ENCODE measurements around the gene GPBP1L1.
"Not testable (repeated sequence)": the region's sequence is repeated elsewhere in the genome, so short reads cannot be mapped to it uniquely, and the experiment has no call there.

The GPBP1L1 gene

GRCh38 chr1:45686288-45687013 lies at the start of gene GPBP1L1:
GPBP1L1 (minus strand) TSS chr1:45686533; CDS start chr1:45659087, 27,446 bp downstream.
- DNase-seq, result peak; percentile 97
- in situ Hi-C loops (cut with MboI; ENCODE audit: low pct_unique_long_range_greater_than_20kb, low sequenced_read_pairs), result no loop called here

- no peak for DNase-seq
- in situ Hi-C loops (cut with MboI; ENCODE audit: low pct_unique_long_range_greater_than_20kb, low sequenced_read_pairs), result no loop called here
These were observed 44.5 kb upstream of the GPBP1L1 start for GRCh38 chr1:45730780-45731319.

- DNase-seq, result peak; percentile 9
- in situ Hi-C loops (cut with MboI; ENCODE audit: low pct_unique_long_range_greater_than_20kb, low sequenced_read_pairs), result no loop called here
These were observed 43.9 kb upstream of the GPBP1L1 start for GRCh38 chr1:45730075-45730779.

- DNase-seq; in situ Hi-C loops (cut with MboI; ENCODE audit: low pct_unique_long_range_greater_than_20kb, low sequenced_read_pairs): not testable (repeated sequence)
These were observed 39.7 kb upstream of the GPBP1L1 start for GRCh38 chr1:45726007-45726406.

GRCh38 chr1:45723248-45723930 lies 37.1 kb upstream of the GPBP1L1 start:
- in situ Hi-C loops (cut with MboI; ENCODE audit: low pct_unique_long_range_greater_than_20kb, low sequenced_read_pairs), result no loop called here
- no peak for DNase-seq

GRCh38 chr1:45722809-45723208 lies 36.5 kb upstream of the GPBP1L1 start:
- in situ Hi-C loops (cut with MboI; ENCODE audit: low pct_unique_long_range_greater_than_20kb, low sequenced_read_pairs), result no loop called here
- DNase-seq, result no peak

- in situ Hi-C loops (cut with MboI; ENCODE audit: low pct_unique_long_range_greater_than_20kb, low sequenced_read_pairs), result no loop called here
- DNase-seq, result no peak
These were observed 34.9 kb upstream of the GPBP1L1 start for GRCh38 chr1:45721207-45721606.

GRCh38 chr1:45718289-45718688 lies 32.0 kb upstream of the GPBP1L1 start:
- no peak for DNase-seq
- in situ Hi-C loops (cut with MboI; ENCODE audit: low pct_unique_long_range_greater_than_20kb, low sequenced_read_pairs), result no loop called here

GRCh38 chr1:45717386-45717785 lies 31.1 kb upstream of the GPBP1L1 start:
- in situ Hi-C loops (cut with MboI; ENCODE audit: low pct_unique_long_range_greater_than_20kb, low sequenced_read_pairs); DNase-seq: not testable (repeated sequence)

- in situ Hi-C loops (cut with MboI; ENCODE audit: low pct_unique_long_range_greater_than_20kb, low sequenced_read_pairs), result no loop called here
- no peak for DNase-seq
These were observed 30.4 kb upstream of the GPBP1L1 start for GRCh38 chr1:45716700-45717099.

GRCh38 chr1:45713711-45714110 lies 27.4 kb upstream of the GPBP1L1 start:
- in situ Hi-C loops (cut with MboI; ENCODE audit: low pct_unique_long_range_greater_than_20kb, low sequenced_read_pairs), result no loop called here

GRCh38 chr1:45704637-45705036 lies 18.3 kb upstream of the GPBP1L1 start:
- in situ Hi-C loops (cut with MboI; ENCODE audit: low pct_unique_long_range_greater_than_20kb, low sequenced_read_pairs), result no loop called here

More at GRCh38 chr1:45713711-45714110, 27.4 kb upstream of the GPBP1L1 start:
- no peak for DNase-seq

GRCh38 chr1:45694823-45695222 lies 8.5 kb upstream of the GPBP1L1 start:
- no peak for DNase-seq
- in situ Hi-C loops (cut with MboI; ENCODE audit: low pct_unique_long_range_greater_than_20kb, low sequenced_read_pairs), result no loop called here

More at GRCh38 chr1:45704637-45705036, 18.3 kb upstream of the GPBP1L1 start:
- DNase-seq, result no peak

GRCh38 chr1:45693811-45694210 lies 7.5 kb upstream of the GPBP1L1 start:
- DNase-seq; in situ Hi-C loops (cut with MboI; ENCODE audit: low pct_unique_long_range_greater_than_20kb, low sequenced_read_pairs): not testable (repeated sequence)

GRCh38 chr1:45687754-45688740 lies 1.7 kb upstream of the GPBP1L1 start, which contains the start of gene TMEM69:
TMEM69 (plus strand) TSS chr1:45688181; CDS start chr1:45691069, 2,888 bp downstream.
- peak; percentile 91 for DNase-seq
- in situ Hi-C loops (cut with MboI; ENCODE audit: low pct_unique_long_range_greater_than_20kb, low sequenced_read_pairs), result no loop called here

- in situ Hi-C loops (cut with MboI; ENCODE audit: low pct_unique_long_range_greater_than_20kb, low sequenced_read_pairs), result no loop called here
These were observed 851 bp upstream of the GPBP1L1 start for GRCh38 chr1:45687014-45687753.

GRCh38 chr1:45686015-45686287 lies 382 bp downstream of the GPBP1L1 start:
- DNase-seq, result no peak
- in situ Hi-C loops (cut with MboI; ENCODE audit: low pct_unique_long_range_greater_than_20kb, low sequenced_read_pairs), result no loop called here

More at GRCh38 chr1:45687014-45687753, 851 bp upstream of the GPBP1L1 start:
- DNase-seq, result peak; percentile 99
